ENCODE results near the gene BBOF1.

The BBOF1 gene

DNA sequence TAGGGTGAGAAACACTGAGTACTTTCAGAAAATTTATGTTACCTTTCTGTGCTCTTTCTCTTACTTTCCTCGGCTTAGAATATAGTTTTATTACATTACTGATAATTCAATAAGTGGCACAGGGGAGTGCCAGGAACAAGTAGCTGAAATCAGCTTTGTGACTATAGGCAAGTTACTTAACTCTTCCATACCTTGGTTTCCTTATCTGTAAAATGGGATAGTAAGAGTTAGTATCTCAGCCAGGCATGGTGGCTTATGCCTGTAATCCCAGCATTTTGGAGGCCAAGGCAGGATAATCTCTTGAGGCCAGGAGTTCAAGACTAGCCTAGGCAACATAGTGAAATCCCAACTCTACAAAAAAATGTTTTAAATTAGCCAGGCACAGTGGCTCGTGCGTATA is 15.4 kb downstream of the BBOF1 start:
- no peak for DNase-seq

DNA sequence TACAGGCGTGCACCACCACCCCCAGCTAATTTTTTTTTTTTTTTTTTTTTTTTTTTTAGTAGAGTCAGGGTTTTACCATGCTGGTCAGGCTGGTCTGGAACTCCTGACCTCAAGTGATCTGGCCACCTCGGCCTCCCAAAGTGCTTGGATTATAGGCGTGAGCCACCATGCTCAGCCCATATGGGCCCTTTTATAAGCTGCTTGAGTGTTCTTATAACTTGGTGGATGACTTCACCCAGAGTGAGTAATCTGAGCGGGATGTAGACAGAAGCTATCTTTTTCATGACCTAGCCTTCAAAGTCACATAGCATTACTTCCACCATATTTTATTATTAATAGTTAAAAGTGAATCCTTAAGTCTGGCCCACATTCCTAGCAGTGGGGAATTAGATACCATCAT is 16.4 kb downstream of the BBOF1 start:
- no peak for DNase-seq

- DNase-seq, result peak; percentile 15 to 64
Measured at GRCh38 chr14:74038020-74038859, 19.1 kb downstream of the BBOF1 start.

DNA sequence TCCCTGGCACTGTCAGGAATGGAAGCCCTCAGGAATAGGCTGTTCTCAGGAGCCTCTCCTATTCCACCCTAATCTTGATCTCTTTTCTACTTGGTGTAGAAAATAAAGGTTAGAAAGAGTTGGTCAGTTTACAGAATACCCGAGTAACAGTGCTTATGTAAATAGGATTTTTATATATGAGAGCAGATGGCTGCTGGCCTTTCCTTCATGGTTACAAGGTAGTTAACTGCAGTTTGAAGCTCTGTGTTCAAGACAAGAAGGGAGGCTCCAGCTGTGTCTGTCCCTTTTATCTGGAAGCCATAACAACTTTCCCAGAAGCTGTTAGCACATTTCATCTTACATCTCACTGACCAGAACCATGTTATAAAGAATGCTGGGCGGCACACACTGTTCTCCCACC is 23.1 kb downstream of the BBOF1 start:
- DNase-seq, result no peak

GRCh38 chr14:74045522-74045921 is 26.4 kb downstream of the BBOF1 start:
- DNase-seq, result no peak

DNA sequence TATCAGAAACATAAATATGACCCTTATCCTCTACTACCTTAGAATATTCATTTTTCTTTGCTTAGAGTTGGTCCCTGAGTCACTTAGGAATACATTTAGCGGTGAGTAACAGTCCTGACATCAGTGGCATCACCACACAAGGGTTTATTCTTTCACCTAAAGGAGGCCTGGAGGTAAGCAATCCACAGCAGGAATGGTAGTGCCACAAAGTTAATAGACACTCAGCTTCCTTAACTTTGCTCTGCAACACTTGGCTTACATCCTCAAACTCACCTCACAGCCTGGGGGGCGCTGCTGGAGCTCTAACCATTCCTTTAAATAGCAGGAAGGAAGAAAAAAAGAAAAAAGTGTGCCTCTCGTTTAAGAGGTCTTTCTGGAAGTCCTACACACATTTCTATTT is 29.1 kb downstream of the BBOF1 start:
- DNase-seq, result no peak

- no peak for DNase-seq
Measured at GRCh38 chr14:74049876-74050495, 30.8 kb downstream of the BBOF1 start.

- DNase-seq, result no peak
Measured at GRCh38 chr14:74062809-74063150, 43.6 kb downstream of the BBOF1 start.

DNA sequence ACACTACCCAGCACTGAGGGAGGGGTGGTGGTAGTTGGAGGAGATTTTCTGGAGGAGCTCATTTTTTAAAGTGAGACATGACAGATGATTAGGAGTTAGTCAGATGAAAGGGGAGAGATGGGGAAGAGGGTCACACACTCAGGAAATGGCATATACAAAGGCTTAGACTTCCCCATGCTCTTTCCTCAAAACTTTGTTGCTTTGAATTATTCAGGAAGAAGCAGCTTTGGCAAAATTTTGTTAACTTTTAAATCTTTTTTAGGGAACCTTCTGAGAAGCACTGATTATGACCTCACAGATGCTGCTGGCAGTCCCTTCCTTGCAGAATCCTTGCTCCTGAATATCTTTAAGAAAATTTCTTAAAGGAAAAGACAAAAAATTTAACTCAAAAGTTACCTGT is 45.3 kb downstream of the BBOF1 start:
- no peak for DNase-seq

DNA sequence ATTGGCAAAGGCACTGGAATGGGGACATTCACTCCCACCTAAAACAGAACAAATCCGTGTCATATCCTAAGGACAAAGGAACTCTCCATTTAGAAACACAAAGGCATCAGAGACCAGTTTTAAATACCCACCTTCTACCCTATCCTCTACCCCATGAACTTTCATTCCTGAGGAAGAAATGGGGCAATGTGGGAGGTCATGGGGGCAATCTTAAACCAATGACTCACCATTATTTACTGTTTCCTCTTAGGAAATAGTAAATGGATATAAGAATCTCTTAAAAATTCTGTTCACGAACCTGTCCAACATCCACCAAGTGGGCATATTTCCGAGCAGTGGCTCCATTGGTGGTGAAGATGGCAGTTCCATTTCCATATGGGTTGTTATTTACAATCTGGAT is 45.7 kb downstream of the BBOF1 start:
- DNase-seq, result no peak

DNA sequence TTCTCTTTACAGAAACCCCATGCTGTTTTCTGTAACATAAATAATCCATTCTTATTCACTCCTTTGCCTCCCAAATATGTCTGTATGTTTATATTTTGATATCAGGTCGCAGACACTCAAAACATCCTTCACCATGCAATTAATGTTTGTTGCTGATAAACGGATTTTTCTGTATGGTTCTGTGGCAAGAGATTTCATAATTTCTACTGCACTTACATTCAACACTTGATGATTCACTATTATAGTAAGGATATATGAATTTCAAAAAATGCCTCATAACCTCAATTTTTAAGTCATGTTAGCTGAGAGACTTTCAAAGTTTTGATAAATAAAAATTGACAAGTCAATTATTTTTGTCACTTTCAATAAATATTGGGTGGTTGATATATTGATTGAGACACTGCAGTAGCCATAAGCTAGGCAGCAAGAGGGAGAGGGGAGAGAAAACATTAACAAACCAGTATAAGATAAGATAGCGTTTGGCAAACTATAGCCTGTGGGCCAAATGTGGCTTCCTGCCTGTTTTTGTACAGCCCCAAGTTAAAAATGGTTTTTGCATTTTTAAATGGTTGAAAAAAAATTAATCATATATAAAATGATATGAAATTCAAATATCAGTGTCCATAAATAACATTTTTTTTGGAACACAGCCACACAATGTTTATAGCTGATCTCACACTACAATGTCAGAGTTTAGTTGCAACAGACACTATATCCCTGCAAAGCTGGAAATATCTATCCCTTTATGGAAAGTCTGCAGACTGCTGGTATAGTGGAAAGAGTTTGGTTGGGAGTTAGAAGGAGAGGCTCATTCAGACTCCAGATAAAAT is 46.8 kb downstream of the BBOF1 start:
- no peak for DNase-seq

GRCh38 chr14:74077401-74077800 is 58.3 kb downstream of the BBOF1 start:
- no peak for DNase-seq

DNA sequence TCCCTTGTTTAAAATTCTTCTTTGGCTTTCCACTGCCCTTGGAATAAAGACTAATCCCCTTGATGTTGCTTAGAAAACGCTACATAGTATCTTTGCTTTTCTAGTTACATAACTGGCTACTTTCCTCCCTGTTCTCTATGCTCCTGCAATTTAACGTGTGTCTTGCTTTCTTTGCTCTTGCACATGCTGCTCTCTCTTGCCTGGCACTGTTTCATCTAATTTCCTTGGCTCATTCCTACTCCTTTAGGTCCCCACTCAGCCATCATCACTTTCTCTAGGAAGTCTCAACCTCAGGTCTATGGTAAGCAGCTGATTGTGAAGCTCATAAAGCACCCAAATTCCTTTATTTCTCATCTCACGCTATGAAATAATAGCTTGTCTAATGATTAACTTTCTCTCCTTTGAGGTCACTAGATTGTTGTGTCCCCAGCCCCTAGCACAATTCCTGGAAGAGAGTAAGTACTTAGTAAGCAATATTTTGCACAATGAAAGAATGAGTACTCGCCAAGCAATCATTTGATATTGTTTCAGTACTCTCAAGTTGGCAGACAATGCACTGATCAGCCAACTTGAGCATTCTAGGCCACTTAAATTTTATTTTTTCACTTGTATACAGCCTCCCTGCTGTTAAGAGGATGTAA is 61.8 kb downstream of the BBOF1 start:
- no peak for DNase-seq

DNA sequence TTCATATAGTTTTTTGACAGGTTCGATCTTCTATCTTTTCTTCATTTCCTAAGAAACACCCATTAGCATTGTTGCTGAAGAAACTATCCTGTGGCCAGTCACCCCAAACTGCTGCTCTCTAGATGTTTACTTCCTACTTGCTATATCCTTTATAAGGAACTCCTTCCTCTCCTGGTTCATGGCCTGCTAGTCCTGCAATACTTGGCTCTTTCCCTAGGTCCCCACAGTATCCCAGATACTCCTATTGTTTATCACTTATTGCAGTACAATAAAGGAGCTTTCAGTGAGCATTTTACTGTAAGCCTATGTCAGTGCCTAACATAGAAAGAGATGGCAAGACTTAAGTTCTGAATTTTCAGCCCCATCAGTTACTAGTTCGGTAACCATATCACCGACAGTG is 62.3 kb downstream of the BBOF1 start:
- DNase-seq, result no peak

GRCh38 chr14:74083161-74083560 is 64.0 kb downstream of the BBOF1 start:
- DNase-seq, result no peak

DNA sequence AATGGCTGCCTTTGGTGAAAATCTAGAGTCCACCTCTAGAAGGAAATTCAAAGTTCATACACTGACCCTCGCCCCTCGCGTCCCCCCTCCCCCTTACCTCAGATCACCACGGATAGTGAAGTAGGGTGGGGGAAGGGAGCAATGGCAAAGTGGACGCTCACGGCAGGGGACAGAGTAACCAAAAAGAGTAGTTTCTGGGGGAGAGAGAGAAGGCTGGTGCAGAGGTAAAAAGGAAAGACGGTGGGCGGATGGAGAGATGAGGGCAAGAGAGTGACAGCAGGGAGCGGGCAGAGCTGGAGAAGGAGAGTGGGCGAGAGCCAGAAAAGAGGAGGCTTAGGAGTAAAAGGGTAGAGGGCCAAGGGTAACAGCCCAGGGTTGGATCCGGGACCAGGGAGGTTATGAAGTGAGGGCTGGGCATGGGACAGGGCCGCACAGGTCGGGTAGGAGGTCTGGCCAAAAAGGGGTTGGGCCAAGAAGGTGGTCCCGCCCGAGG is 64.7 kb downstream of the BBOF1 start:
- DNase-seq, result no peak

DNA sequence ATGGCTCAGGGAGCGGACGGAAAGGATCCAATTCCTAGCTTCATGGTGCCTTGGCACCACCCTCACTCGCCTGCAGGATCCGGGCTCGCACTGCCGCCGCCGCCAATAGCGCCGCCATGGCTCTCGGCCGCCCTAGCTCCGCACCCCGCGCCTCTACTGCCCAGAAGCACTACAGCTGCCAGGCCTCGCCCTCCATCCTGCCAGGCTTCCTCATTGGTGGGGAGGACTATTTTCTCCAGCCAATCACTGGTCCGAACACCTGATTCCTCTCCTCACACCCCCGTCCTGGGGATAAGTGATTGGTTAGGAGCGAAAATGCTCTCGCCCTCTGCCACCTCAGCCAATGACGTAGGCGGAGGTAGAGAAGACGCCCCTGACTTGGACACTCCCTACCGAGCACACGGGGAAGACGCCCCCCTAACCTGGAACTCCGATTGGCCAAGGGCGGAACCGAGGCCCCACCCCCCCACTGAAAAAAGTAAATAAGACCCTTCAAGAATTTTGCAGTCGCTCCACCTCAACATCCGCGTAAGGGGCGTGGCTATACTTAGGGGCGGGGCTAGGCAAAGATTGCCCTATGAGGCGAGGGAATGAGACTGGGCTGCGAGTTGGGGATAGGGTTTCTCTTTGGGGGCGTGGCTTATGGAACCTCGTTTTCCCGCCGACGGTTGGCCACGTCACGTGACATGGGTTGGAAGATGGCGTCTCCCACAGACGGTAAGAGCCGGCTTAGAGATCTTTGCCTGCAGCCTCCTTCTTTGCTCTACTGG is 65.3 kb downstream of the BBOF1 start, which contains the start of the genes ALDH6A1 and LIN52:
TSS of gene ALDH6A1 (minus strand) at position 177 of the 770 bp plus-strand sequence. CDS start at position 118, 59 bp downstream.
TSS of gene LIN52 (plus strand) at position 680 of the 770 bp plus-strand sequence. CDS start at position 699, 19 bp downstream.
- peak; percentile 100 for DNase-seq

GRCh38 chr14:74085047-74085637 is 66.0 kb downstream of the BBOF1 start:
- peak in 1 of 2 experiments; percentile 46 for DNase-seq

- DNase-seq, result no peak
Measured at GRCh38 chr14:74085828-74086227, 66.7 kb downstream of the BBOF1 start.

DNA sequence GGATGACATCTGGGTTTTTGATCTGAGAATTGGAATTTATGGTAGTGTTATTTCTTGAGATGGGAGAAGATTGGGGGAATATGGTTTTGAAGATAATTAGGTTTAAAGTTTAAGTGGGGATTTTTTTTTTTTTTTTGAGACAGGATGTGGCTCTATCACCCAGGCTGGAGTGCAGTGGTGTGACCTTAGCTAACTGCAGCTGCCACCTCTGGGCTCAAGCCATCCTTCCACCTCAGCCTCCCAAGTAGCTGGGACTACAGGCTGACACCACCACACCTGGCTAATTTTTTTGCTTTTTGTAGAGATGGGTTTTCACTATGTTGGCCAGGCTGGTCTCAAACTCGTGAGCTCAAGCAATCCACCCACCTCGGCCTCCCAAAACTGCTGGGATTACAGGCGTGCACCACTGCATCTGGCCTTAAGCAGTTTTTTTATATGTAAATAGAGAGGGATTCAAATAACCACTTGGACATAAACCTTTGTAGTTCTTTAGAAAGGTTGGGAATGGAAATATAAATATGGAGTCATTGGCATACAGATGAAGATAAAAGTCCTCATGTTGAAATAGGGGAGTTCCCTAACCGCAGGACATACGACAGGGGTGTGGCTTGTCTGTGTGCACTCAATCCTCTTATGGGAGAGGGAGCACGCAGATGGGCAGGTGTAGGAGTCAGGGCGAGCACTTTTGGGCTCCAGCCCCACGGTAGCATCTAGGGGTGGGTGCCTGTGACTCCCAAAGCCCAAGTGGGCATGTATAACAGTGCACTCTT is 70.3 kb downstream of the BBOF1 start:
- DNase-seq, result no peak

GRCh38 chr14:74105381-74105780 is 86.2 kb downstream of the BBOF1 start:
- DNase-seq, result no peak
